H1 (cell line): ENCODE measurements around the gene PTTG2. TPM values are rescaled to one million over a fixed set of nuclear protein-coding genes. Genes with fewer than 3 reads are reported as not detected.

Experiments
- CHD1 ChIP-seq: IDR thresholded peaks from 2 replicates; pipeline ENCODE4 v1.6.1; 2012; ENCODE audit warnings: low read depth, low read length, improper control_type of control experiment
- CHD7 ChIP-seq: fragments of 300-600 bp; sonication (generic); IDR thresholded peaks from 2 replicates; pipeline ENCODE4 v1.7.1; 2012; ENCODE audit warnings: low read length, moderate library complexity, mild to moderate bottlenecking, inconsistent platforms; ENCODE audit not compliant: insufficient replicate concordance
- GABPA ChIP-seq: IDR thresholded peaks from 2 replicates; pipeline ENCODE4 v1.6.1; 2011; ENCODE audit warnings: mild to moderate bottlenecking, low read length, moderate library complexity, borderline replicate concordance; ENCODE audit not compliant: insufficient read depth
- TAF1 ChIP-seq: IDR thresholded peaks from 2 replicates; pipeline ENCODE4 v1.6.1; 2011; ENCODE audit warnings: mild to moderate bottlenecking, low read depth, low read length
- polyA plus RNA-seq, 7 experiments: library from polyadenylated mRNA; depleted of rRNA in 3 of 7; stranded (reverse) in 5 of 7; unstranded in 2 of 7; fragments of >200 nt in 5 of 7; fragments of 200-250 nt in 2 of 7; gene quantifications; 1 replicate in 5 of 7; 2 replicates in 1 of 7; 4 replicates in 1 of 7; pipeline versions ENCODE4 v1.2.1 to v1.2.3, GENCODE V29; 2011 to 2013; ENCODE audit warnings: missing spikeins in 2 of 7, mixed read lengths in 2 of 7
- total RNA-seq: library from RNA; stranded (reverse); fragmentation: NEBNext Ultra II Directional; extraction: Animal tissue kit (Norgen Biotek cat#: 25700); gene quantifications from 2 replicates; pipeline ENCODE4 v1.2.1, GENCODE V29; 2021
- TF ChIP-seq, protein P1 (sequence below), 3 experiments: IDR thresholded peaks; 1 replicate in 2 of 3; 2 replicates in 1 of 3; pipeline versions ENCODE4 v1.5.1 to v1.6.1; 2011; ENCODE audit warnings: low read length in 3 of 3, mild to moderate bottlenecking in 3 of 3, inconsistent platforms in 2 of 3, low read depth in 1 of 3, moderate library complexity in 1 of 3; ENCODE audit not compliant: insufficient read depth in 1 of 3; ENCODE audit errors: control extremely low read depth in 1 of 3
- TF ChIP-seq, protein P2 (sequence below): IDR thresholded peaks from 2 replicates; pipeline ENCODE4 v1.6.1; 2011; ENCODE audit warnings: low read length, improper control_type of control experiment

The PTTG2 gene
- total and polyA plus RNA-seq, 2 of the 8 experiments (the other 6 are each of a cell fraction or from before 2014, with no cell fraction given) = not detected

DNA sequence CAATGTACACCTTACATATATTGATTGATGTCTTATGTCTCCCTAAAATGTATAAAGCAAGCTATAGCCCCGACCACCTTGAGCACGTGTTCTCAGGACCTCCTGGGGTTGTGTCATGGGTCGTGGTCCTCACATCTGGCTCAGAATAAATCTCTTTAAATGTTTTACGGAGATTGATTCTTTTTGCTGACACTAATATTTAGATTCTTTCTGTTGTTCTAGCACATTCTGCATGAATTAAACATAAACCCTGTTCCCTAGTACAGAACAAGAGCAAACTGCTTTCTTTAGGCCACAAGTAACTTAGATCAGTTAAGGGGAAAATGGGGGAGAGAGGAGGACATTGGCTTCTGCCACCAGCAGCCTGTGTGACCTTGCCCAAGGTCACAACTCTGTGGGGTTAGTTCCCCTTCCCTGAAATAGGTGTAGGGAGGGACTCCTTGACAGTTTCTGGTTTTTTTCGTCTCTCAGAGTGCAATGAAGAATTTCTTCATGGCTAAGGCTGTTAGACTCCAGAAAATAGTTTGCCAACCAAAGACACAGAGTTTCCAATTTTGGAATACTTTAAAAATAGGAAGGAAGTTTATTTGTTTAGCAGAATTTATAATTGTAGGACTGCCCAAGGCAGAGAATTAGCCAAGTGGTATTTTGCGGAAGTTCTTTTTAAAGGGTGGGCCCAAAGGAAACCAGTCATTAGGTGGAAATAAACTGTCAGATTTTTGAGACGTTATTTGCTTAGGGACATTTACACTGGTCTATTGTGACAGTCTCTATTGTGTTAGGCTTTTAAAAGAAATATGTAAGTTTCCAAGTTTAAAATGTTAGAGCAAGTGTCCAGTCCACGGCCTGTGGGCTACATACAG is 29.4 kb downstream of the PTTG2 start (continued):
- TF ChIP-seq CHD7 (no peak), CHD1 (no peak), TAF1 (no peak), GABPA (no peak)
- TF ChIP-seq, protein P1, sequence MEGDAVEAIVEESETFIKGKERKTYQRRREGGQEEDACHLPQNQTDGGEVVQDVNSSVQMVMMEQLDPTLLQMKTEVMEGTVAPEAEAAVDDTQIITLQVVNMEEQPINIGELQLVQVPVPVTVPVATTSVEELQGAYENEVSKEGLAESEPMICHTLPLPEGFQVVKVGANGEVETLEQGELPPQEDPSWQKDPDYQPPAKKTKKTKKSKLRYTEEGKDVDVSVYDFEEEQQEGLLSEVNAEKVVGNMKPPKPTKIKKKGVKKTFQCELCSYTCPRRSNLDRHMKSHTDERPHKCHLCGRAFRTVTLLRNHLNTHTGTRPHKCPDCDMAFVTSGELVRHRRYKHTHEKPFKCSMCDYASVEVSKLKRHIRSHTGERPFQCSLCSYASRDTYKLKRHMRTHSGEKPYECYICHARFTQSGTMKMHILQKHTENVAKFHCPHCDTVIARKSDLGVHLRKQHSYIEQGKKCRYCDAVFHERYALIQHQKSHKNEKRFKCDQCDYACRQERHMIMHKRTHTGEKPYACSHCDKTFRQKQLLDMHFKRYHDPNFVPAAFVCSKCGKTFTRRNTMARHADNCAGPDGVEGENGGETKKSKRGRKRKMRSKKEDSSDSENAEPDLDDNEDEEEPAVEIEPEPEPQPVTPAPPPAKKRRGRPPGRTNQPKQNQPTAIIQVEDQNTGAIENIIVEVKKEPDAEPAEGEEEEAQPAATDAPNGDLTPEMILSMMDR (IDR thresholded peaks at IDR 0.05; ENCODE audit: control extremely low read depth in 1 of 3, insufficient read depth in 1 of 3, low read depth in 1 of 3, low read length in 3 of 3) = no peak
- TF ChIP-seq, protein P2, sequence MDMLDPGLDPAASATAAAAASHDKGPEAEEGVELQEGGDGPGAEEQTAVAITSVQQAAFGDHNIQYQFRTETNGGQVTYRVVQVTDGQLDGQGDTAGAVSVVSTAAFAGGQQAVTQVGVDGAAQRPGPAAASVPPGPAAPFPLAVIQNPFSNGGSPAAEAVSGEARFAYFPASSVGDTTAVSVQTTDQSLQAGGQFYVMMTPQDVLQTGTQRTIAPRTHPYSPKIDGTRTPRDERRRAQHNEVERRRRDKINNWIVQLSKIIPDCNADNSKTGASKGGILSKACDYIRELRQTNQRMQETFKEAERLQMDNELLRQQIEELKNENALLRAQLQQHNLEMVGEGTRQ = no peak
